Measurements from ENCODE around the gene ETV3L. TPM values are rescaled to one million over a fixed set of nuclear protein-coding genes. Genes with fewer than 3 reads are reported as not detected.

ETV3L gene
- total RNA-seq, 1 experiment from 2014 or later: not detected

GRCh38 chr1:157112186-157112867 is 12.7 kb upstream of the ETV3L start:
- no TSS peak for BruUV-seq (replicated peaks)
- Mint-ChIP-seq H3K27me3 (ENCODE audit: insufficient read depth, unreplicated experiment) (peaks cover 49% of the 10 kb centered on the region), H3K27ac (ENCODE audit: low read depth, unreplicated experiment) (no peak overlapping the region), H3K4me3 (ENCODE audit: unreplicated experiment) (no peak overlapping the region), H3K9me3 (ENCODE audit: unreplicated experiment) (no peaks in the 10 kb centered on the region), H3K4me1 (ENCODE audit: insufficient read depth, unreplicated experiment) (no peaks in the 10 kb centered on the region), H3K36me3 (ENCODE audit: insufficient read depth, unreplicated experiment) (no peaks in the 10 kb centered on the region)
- intact Hi-C loops (cut with micrococcal nuclease): no loop called here
- ChIA-PET POLR2A (interaction anchor here (1.0 kb wide), 1 partner anchor 25 kb away, joined by 3 read pairs; no protein-coding TSS in a partner anchor), CTCF (interaction anchor here (0.6 to 6.4 kb wide), 3 partner anchors 14 to 44 kb away, joined by 3 to 32 read pairs (median 8); no protein-coding TSS in a partner anchor)
- TF ChIP-seq CTCF (IDR thresholded peaks at IDR 0.05; ENCODE audit: unreplicated experiment): no peak
- no peak for DNase-seq (ENCODE audit: unreplicated experiment)

DNA sequence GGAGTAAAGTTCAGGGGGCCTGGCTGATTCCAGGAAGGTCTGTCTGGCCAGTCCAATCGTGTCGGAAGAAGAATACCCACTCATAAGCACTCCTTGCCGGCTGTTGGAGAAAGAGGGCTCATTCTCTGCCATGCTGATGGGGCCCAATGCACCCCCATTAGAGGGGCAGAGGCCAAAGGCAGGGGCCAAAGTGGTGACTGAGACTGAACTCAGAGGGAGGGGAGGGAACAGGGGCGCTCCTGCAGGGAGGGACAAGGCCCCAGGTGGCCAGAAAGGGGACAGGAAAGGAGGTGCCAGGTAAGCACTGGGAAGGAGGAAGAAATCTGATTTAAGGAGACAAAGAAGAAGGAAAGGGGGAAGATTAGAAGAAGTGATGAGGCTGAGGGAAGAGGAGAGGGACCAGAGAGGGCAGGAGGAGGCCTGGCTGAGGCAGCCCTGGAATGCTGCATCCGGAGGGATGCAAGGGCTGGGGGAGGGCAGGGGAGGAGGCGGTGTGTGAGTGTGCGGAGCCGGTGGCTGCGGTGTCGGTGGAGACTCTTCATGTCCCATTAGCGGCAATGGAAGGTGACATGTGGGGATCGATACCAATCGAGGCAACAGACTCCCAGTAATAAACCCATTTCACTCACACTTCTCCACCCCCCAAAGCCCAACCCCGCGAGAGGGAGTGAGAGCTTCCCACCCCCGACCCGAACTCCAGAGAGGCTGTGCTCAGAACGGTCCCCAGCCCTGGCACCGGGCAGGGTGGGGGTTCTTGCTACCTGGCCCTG is 12.0 kb upstream of the ETV3L start:
- Mint-ChIP-seq H3K9me3 (ENCODE audit: unreplicated experiment) (no peaks in the 10 kb centered on the region), H3K4me1 (ENCODE audit: insufficient read depth, unreplicated experiment) (peaks cover 4% of the 10 kb centered on the region), H3K4me3 (ENCODE audit: unreplicated experiment) (no peak overlapping the region), H3K27ac (ENCODE audit: low read depth, unreplicated experiment) (no peak overlapping the region), H3K27me3 (ENCODE audit: insufficient read depth, unreplicated experiment) (peaks cover 56% of the 10 kb centered on the region), H3K36me3 (ENCODE audit: insufficient read depth, unreplicated experiment) (no peaks in the 10 kb centered on the region)
- ChIA-PET POLR2A (interaction anchor here (1.0 kb wide), 1 partner anchor 25 kb away, joined by 3 read pairs; no protein-coding TSS in a partner anchor), CTCF (interaction anchor here (0.6 to 6.4 kb wide), 8 partner anchors 15 to 51 kb away, joined by 3 to 32 read pairs (median 14); no protein-coding TSS in a partner anchor)
- intact Hi-C loops (cut with micrococcal nuclease): no loop called here
- no peak for DNase-seq (ENCODE audit: unreplicated experiment)
- TF ChIP-seq CTCF (IDR thresholded peaks at IDR 0.05; ENCODE audit: unreplicated experiment): no peak
- BruUV-seq (replicated peaks): no TSS peak

- POLR2A ChIA-PET: interaction anchor here (0.6 to 1.0 kb wide), 2 partner anchors 16 to 157 kb away, joined by 3 read pairs; no protein-coding TSS in a partner anchor
- no peak for TF ChIP-seq CTCF (IDR thresholded peaks at IDR 0.05; ENCODE audit: unreplicated experiment)
These were observed 11.1 kb upstream of the ETV3L start for GRCh38 chr1:157110686-157111085.

DNA sequence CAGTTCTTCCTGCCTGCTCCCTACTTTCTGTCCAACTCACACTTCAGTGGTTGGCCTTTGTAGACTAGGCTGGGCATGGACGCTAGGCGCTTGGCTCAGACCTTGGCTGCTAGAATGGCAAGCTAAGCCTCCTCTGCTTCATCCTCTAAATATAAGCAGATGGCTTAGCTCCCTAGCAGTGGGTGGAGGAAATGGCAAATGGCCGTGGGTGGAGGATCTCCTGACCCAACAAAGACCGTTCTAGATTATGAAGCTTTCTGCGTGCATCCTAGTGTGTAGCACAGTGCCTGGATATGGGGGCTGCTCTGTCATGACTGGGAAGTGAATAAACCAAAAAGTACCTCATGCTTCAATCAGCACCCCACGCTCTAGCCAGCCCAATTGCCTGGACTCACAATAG is 10.4 kb upstream of the ETV3L start:
- Mint-ChIP-seq H3K27ac (ENCODE audit: low read depth, unreplicated experiment) (no peak overlapping the region), H3K9me3 (ENCODE audit: unreplicated experiment) (no peaks in the 10 kb centered on the region), H3K36me3 (ENCODE audit: insufficient read depth, unreplicated experiment) (no peaks in the 10 kb centered on the region), H3K27me3 (ENCODE audit: insufficient read depth, unreplicated experiment) (peaks cover 72% of the 10 kb centered on the region), H3K4me1 (ENCODE audit: insufficient read depth, unreplicated experiment) (peaks cover 9% of the 10 kb centered on the region), H3K4me3 (ENCODE audit: unreplicated experiment) (no peak overlapping the region)
- POLR2A ChIA-PET: interaction anchor here (1.0 kb wide), 1 partner anchor 17 kb away, joined by 3 read pairs; no protein-coding TSS in a partner anchor
- intact Hi-C loops (cut with micrococcal nuclease): no loop called here
- DNase-seq (ENCODE audit: unreplicated experiment): no peak
- CTCF ChIA-PET: interaction anchor here (0.6 to 3.1 kb wide), 8 partner anchors 16 to 1040 kb away, joined by 3 to 23 read pairs (median 6); no protein-coding TSS in a partner anchor
- no TSS peak for BruUV-seq (replicated peaks)
- TF ChIP-seq CTCF (IDR thresholded peaks at IDR 0.05; ENCODE audit: unreplicated experiment): no peak

More at GRCh38 chr1:157110686-157111085, 11.1 kb upstream of the ETV3L start:
- Mint-ChIP-seq H3K27ac (ENCODE audit: low read depth, unreplicated experiment) (no peak overlapping the region), H3K27me3 (ENCODE audit: insufficient read depth, unreplicated experiment) (peaks cover 65% of the 10 kb centered on the region), H3K36me3 (ENCODE audit: insufficient read depth, unreplicated experiment) (no peaks in the 10 kb centered on the region), H3K4me3 (ENCODE audit: unreplicated experiment) (no peak overlapping the region), H3K4me1 (ENCODE audit: insufficient read depth, unreplicated experiment) (peaks cover 9% of the 10 kb centered on the region), H3K9me3 (ENCODE audit: unreplicated experiment) (no peaks in the 10 kb centered on the region)
- intact Hi-C loops (cut with micrococcal nuclease): no loop called here
- BruUV-seq (replicated peaks): no TSS peak
- CTCF ChIA-PET: interaction anchor here (0.6 to 3.1 kb wide), 7 partner anchors 20 to 1039 kb away, joined by 3 to 23 read pairs (median 7); no protein-coding TSS in a partner anchor
- no peak for DNase-seq (ENCODE audit: unreplicated experiment)
